Measurements from ENCODE around the gene SPOCK3. TPM values are rescaled to one million over a fixed set of nuclear protein-coding genes. Genes with fewer than 3 reads are reported as not detected.

Gene SPOCK3
- total RNA-seq, 4 donors from 2014 or later, result not detected

DNA sequence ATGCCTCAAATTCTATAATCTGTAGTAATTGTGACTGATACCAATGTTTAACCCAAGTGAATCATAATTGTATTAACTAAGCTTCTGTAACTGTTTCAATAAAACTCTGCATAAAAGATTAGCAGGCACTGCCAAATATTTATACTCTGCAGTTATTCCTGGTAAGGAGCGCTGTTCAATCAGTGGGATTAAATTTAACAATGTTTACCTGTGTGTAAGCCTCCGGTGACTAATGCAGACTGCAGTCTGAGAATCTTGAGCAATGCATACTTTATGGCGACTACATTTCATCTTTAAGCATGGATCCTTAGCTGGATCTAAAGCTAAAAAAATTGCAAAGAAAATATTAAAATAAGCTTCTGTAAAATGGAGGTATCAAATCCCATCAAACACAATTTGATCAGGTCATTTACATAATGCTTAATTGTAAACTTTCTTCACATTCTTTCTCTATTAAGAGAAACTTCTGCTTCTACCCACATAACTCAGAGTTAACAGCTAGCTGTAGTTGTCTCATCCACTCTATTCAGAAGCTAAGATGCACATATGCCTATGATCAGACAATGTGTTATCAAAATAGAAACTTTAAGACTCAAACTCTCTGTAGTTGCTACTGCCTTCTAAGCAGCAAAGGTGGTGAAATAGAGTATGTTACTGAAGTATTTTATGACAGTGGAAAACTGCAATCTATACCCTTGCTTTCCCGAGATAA, 234.0 kb downstream of the SPOCK3 start:
- intact Hi-C loops (cut with DNase I; ENCODE audit: low total_unique reads), result no loop called here
- no peak for DNase-seq (ENCODE audit: low spot score in 2 of 2)
- TF ChIP-seq, protein P1, sequence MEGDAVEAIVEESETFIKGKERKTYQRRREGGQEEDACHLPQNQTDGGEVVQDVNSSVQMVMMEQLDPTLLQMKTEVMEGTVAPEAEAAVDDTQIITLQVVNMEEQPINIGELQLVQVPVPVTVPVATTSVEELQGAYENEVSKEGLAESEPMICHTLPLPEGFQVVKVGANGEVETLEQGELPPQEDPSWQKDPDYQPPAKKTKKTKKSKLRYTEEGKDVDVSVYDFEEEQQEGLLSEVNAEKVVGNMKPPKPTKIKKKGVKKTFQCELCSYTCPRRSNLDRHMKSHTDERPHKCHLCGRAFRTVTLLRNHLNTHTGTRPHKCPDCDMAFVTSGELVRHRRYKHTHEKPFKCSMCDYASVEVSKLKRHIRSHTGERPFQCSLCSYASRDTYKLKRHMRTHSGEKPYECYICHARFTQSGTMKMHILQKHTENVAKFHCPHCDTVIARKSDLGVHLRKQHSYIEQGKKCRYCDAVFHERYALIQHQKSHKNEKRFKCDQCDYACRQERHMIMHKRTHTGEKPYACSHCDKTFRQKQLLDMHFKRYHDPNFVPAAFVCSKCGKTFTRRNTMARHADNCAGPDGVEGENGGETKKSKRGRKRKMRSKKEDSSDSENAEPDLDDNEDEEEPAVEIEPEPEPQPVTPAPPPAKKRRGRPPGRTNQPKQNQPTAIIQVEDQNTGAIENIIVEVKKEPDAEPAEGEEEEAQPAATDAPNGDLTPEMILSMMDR (IDR thresholded peaks at IDR 0.05), result no peak
- TF ChIP-seq POLR2A (IDR thresholded peaks at IDR 0.05), result no peak
- no peak overlapping the region for H3K4me3 ChIP-seq (ENCODE audit: low read depth, poor library complexity, severe bottlenecking)
- WGBS, 2 donors, result 72 to 83% methylated on average over 4 of the region's 4 CpGs

DNA sequence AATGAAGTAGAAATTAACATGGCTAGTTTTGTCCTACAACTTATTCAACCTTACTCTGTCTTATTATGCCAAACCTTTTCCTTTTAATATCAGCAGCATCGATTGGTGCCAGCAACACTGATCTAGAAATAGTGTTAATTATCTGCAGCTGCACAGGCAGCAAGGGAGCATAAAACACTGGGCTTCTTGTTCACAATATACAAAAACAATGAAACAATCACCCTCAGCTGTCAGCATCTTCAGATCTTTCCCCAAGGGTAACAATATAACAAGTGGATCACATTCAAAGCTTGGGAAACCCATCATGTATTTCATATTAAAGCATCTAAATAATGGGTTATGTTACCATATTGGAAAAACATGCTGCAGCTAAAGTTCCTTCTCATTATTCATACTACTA, 238.1 kb downstream of the SPOCK3 start:
- no peak for TF ChIP-seq POLR2A (IDR thresholded peaks at IDR 0.05)
- TF ChIP-seq, protein P1 (IDR thresholded peaks at IDR 0.05), result no peak
- intact Hi-C loops (cut with DNase I; ENCODE audit: low total_unique reads), result no loop called here
- no peak for DNase-seq (ENCODE audit: low spot score in 2 of 2)
- no peak overlapping the region for H3K4me3 ChIP-seq (ENCODE audit: low read depth, poor library complexity, severe bottlenecking)
- 32 to 42% methylated on average over 1 of the region's 1 CpG for WGBS, 2 donors

DNA sequence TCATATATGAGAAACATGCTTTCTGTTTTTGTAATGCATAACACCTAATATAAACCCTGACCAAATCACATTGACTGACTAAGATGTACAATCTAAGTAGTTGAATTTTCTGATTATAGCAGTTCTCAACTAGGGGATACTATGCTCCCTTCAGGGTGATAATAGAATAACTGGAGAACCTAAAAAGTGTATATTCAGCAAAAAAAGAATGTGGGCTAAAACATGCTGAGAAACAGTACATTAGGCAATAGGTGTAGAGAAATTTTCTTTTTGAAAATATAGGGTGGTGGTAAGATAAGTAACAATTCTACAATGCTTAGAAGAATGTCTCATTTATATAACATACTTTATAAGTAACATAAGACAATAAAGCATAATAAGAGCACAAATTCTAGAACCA, 239.6 kb downstream of the SPOCK3 start:
- no peak overlapping the region for H3K4me3 ChIP-seq (ENCODE audit: low read depth, poor library complexity, severe bottlenecking)
- TF ChIP-seq, protein P1 (IDR thresholded peaks at IDR 0.05), result no peak
- no peak for TF ChIP-seq POLR2A (IDR thresholded peaks at IDR 0.05)
- no peak for DNase-seq (ENCODE audit: low spot score in 2 of 2)
- intact Hi-C loops (cut with DNase I; ENCODE audit: low total_unique reads), result no loop called here

DNA sequence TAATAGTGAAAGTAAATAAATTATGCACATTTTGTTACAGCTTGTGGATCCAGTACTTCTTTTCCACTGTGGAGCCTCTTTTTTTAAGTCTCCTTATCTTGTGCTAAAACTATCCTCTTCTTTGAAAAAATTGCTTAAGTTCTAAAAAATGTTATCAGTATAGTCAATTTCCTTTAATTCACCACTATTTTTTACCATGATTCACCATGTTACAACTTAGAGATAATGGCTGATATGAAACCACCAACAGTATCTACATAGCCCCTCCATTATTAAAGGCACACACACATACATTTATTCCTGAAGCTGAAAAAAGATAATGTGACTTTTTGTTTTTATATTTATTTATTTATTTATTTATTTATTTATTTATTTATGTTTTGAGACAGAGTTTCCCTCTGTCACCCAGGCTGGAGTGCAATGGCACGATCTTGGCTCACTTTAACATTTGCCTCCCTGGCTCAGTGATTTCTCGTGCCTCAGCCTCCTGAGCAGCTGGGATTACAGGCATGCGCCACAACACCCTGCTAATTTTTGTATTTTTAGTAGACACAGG, 243.2 kb downstream of the SPOCK3 start:
- 85 to 93% methylated on average over 3 of the region's 3 CpGs for WGBS, 2 donors
- TF ChIP-seq, protein P1 (IDR thresholded peaks at IDR 0.05), result no peak
- TF ChIP-seq POLR2A (IDR thresholded peaks at IDR 0.05), result no peak
- no peak overlapping the region for H3K4me3 ChIP-seq (ENCODE audit: low read depth, poor library complexity, severe bottlenecking)
- no peak for DNase-seq (ENCODE audit: low spot score in 2 of 2)
- intact Hi-C loops (cut with DNase I; ENCODE audit: low total_unique reads), result no loop called here

DNA sequence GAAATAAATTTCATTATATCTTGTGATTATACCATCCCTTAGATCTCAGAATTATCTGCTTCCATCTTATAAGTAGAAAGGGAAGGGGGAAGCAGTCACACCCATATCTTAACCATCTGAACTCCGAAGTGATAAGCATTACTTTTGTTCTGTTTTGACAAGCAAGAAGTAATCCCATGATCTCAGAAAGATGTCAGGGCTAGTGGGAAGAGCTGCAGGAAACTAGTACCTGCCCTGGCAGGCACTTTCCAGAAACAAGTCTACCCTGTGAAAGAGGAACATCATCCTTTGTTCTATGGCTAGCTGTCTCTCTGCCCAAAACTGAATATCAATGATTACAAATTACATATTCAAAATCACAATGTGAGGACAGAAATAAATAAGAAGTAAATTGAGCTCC, 244.4 kb downstream of the SPOCK3 start:
- intact Hi-C loops (cut with DNase I; ENCODE audit: low total_unique reads), result no loop called here
- H3K4me3 ChIP-seq (ENCODE audit: low read depth, poor library complexity, severe bottlenecking), result no peak overlapping the region
- DNase-seq (ENCODE audit: low spot score in 2 of 2), result no peak
- TF ChIP-seq, protein P1 (IDR thresholded peaks at IDR 0.05), result no peak
- TF ChIP-seq POLR2A (IDR thresholded peaks at IDR 0.05), result no peak
- 25 to 34% methylated on average over 1 of the region's 1 CpG for WGBS, 2 donors

DNA sequence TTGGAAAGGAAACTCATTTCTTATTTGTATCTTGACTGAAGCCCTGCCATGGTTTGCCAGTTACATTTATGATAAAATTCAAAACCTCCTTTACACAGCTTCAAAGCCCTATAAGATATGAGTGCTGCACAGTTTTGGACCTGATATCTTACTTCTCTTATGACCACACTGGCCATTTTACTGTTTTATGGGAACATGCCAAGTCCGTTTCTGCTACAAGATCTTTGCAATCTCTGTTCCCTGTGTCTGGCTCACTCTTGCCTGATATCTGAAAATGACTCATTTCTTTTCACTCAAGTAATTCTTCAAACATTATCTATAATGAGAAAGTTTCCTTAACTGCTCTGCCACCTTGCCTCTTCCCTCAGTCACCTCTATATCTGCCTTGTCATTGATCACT, 247.3 kb downstream of the SPOCK3 start:
- intact Hi-C loops (cut with DNase I; ENCODE audit: low total_unique reads), result no loop called here
- no peak overlapping the region for H3K4me3 ChIP-seq (ENCODE audit: low read depth, poor library complexity, severe bottlenecking)
- no peak for TF ChIP-seq POLR2A (IDR thresholded peaks at IDR 0.05)
- TF ChIP-seq, protein P1 (IDR thresholded peaks at IDR 0.05), result no peak
- DNase-seq (ENCODE audit: low spot score in 2 of 2), result no peak
- WGBS, 2 donors, result 49 to 55% methylated on average over 1 of the region's 1 CpG
